ENCODE measurements around the gene FBXO21.

DNA sequence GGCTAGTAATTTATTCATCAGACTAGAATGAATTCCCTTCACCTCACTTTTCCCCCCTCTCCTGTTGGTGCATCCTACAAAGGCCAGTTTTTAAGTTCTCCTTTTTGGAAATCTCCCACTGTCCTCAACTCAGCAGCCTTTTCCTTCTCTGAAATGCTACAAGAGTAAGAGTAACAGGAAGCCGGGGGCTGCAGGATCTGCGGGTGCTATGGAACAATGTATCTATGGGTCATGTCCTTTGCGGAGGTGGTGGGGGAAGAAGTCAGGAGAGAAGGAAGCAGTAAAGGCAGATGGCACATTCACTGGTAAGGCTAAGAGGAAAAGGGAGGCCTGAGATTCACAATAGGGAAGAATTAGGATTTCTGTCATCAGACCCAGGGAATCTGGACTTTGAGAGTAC is 68.8 kb downstream of the FBXO21 start:
- TF ChIP-seq, protein P1, sequence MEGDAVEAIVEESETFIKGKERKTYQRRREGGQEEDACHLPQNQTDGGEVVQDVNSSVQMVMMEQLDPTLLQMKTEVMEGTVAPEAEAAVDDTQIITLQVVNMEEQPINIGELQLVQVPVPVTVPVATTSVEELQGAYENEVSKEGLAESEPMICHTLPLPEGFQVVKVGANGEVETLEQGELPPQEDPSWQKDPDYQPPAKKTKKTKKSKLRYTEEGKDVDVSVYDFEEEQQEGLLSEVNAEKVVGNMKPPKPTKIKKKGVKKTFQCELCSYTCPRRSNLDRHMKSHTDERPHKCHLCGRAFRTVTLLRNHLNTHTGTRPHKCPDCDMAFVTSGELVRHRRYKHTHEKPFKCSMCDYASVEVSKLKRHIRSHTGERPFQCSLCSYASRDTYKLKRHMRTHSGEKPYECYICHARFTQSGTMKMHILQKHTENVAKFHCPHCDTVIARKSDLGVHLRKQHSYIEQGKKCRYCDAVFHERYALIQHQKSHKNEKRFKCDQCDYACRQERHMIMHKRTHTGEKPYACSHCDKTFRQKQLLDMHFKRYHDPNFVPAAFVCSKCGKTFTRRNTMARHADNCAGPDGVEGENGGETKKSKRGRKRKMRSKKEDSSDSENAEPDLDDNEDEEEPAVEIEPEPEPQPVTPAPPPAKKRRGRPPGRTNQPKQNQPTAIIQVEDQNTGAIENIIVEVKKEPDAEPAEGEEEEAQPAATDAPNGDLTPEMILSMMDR (IDR thresholded peaks at IDR 0.05) = no peak
- no peak for TF ChIP-seq POLR2A (IDR thresholded peaks at IDR 0.05)
